HCT116 (cell line): ENCODE data around the gene SGMS1. TPM values are rescaled to one million over a fixed set of nuclear protein-coding genes. Genes with fewer than 3 reads are reported as not detected.

Experiments used
- SP1 ChIP-seq: IDR thresholded peaks from 2 replicates; pipeline ENCODE4 v1.6.1; 2012; ENCODE audit warnings: low read depth
- YY1 ChIP-seq: IDR thresholded peaks from 2 replicates; pipeline ENCODE4 v1.6.1; 2011; ENCODE audit warnings: low read length, low read depth, moderate library complexity, mild to moderate bottlenecking; ENCODE audit not compliant: insufficient replicate concordance; ENCODE audit errors: extremely low read depth
- total RNA-seq: library from RNA; stranded (reverse); gene quantifications from one replicate; pipeline ENCODE4 v1.2.1, GENCODE V29; 2021; ENCODE audit not compliant: unreplicated experiment

The SGMS1 gene
- total RNA-seq, 1 experiment from 2014 or later: 29.1 TPM

DNA sequence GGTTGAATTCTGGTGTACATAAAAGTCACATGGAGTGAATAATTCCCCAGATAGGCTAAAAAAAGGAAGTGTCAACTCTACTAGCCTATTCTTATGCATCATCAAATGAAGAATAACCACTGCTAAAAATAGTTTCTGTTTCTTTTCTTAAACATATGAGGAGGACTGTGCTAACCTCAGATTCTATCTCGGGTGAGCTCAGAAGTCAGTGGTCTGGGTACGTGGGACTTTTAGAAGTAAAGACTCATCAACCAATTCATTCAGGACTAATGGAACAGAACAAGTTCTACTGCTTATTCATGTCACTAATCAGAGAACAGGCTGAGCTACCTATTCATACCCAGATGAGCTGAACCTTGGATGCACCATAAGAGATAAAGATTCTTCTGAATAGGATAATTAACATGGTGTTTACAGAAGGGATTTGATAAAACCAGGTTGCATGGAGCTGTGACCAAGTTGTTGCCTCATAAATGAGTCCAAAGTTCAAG, 362.9 kb downstream of the SGMS1 start (continued):
- TF ChIP-seq YY1: no peak
- TF ChIP-seq SP1: no peak

Other genes starting within 250 kb of the SGMS1 start
- 10.8 TPM for gene ASAH2B, start 116.0 kb upstream of the SGMS1 start, total RNA-seq